Omental fat pad (tissue), 4 donors: ENCODE measurements around the gene IRAG1. TPM values are rescaled to one million over a fixed set of nuclear protein-coding genes. Genes with fewer than 3 reads are reported as not detected.
A peak's percentile ranks its signal among the peaks of the same experiment; 100 is the strongest.

Experiments used
- ATAC-seq: fragments of 150-250 bp; one replicate; pipeline ENCODE4 v1.9.1; 2016; ENCODE audit warnings: mild to moderate bottlenecking, moderate library complexity; ENCODE audit not compliant: low FRiP score
- DNase-seq: peaks from one replicate; pipeline ENCODE4 v3.0.0-alpha.2; 2019; ENCODE audit warnings: low spot score
- CTCF ChIP-seq, 3 donors: fragments of 450-650 bp; IDR thresholded peaks; one replicate each; pipeline ENCODE4 v1.5.1; 2016 to 2017; ENCODE audit warnings: antibody characterized with exemption in 3 of 3, mild to moderate bottlenecking in 3 of 3, moderate library complexity in 2 of 3
- total RNA-seq, 4 donors: library from RNA; depleted of rRNA; stranded (reverse); fragments of >200 nt; gene quantifications; one replicate each; pipeline ENCODE4 v1.1.0, GENCODE V29; 2016

IRAG1 gene
- total RNA-seq, 4 donors from 2014 or later, result 3.3 to 32.3 (median 7.7) TPM

GRCh38 chr11:10658621-10659338 lies 34.8 kb downstream of the IRAG1 start:
- DNase-seq, result no peak
- TF ChIP-seq CTCF (IDR thresholded peaks at IDR 0.05), result no peak
- no peak for ATAC-seq

GRCh38 chr11:10657308-10658271 lies 36.0 kb downstream of the IRAG1 start:
- no peak for DNase-seq
- no peak for TF ChIP-seq CTCF (IDR thresholded peaks at IDR 0.05)
- ATAC-seq, result peak; percentile 64

GRCh38 chr11:10655943-10656576 lies 37.5 kb downstream of the IRAG1 start:
- no peak for DNase-seq
- ATAC-seq, result no peak
- TF ChIP-seq CTCF (IDR thresholded peaks at IDR 0.05), result no peak

- ATAC-seq (no peak), DNase-seq (no peak)
- no peak for TF ChIP-seq CTCF (IDR thresholded peaks at IDR 0.05)
These were observed 38.3 kb downstream of the IRAG1 start for GRCh38 chr11:10655227-10655626.

GRCh38 chr11:10654811-10655150 lies 38.8 kb downstream of the IRAG1 start:
- TF ChIP-seq CTCF (IDR thresholded peaks at IDR 0.05), result no peak
- DNase-seq (no peak), ATAC-seq (peak; percentile 58)

- DNase-seq (no peak), ATAC-seq (peak; percentile 38)
- no peak for TF ChIP-seq CTCF (IDR thresholded peaks at IDR 0.05)
These were observed 39.4 kb downstream of the IRAG1 start for GRCh38 chr11:10653946-10654810.
